Measurements from ENCODE around the gene CBX6. TPM values are rescaled to one million over a fixed set of nuclear protein-coding genes. Genes with fewer than 3 reads are reported as not detected.

The CBX6 gene
- total and polyA plus RNA-seq, 10 of the 15 experiments (the other 5 are each of a cell fraction or from before 2014, with no cell fraction given), result 3.6 to 142 (median 37.4) TPM

DNA sequence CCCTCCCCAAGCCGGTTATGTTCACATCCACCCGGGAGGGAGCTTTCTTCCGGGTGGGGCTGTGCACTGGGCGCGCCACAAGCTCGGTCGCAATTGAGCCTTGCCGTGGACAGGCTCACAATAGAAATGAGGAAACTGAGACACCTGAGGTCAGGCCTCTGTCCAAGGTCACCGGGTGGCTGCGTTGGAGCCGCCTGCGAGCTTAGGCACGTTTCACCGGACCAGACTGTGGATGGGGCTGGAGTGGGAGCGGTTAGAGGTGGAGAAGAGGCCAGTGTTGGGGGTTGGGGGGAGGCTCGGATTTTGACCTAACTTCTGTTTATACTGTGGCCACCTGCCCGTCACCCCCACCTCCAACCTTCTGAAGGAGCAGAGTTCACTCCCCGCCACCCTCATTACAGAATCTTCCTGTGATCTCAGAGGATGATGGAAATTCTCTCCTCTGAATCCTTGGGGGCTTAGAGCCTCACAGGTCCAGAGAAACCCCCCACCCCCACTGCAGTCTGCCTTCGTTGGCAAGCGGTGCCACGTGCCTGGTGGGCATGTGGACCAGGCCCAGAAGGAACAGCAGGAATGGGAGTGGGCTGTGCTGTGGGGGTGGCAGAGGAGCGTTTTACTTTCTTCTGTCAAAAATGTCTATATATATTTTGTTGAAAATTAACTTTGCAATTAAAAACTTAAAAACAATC lies 27.6 kb downstream of the CBX6 start:
- SMC1A ChIA-PET (ENCODE audit: uncharacterized antibody, unreplicated experiment), result no interaction called here
- FAIRE-seq, result no peak
- Histone ChIP-seq H3K27ac (ENCODE audit: control insufficient read depth, insufficient read depth) (no peak overlapping the region), H3K9me3 (replicated peaks; ENCODE audit: control insufficient read depth, insufficient read depth, low read length) (no peaks in the 10 kb centered on the region), H3K36me3 (ENCODE audit: control insufficient read depth in 2 of 2, insufficient read depth in 2 of 2, low read length in 1 of 2) (no peaks in the 10 kb centered on the region), H3K4me1 (ENCODE audit: control insufficient read depth, insufficient read depth, low read length) (no peaks in the 10 kb centered on the region), H3K79me2 (ENCODE audit: control insufficient read depth, insufficient read depth, low read length) (no peaks in the 10 kb centered on the region), H3K4me3 (no peak overlapping the region), H3K9ac (ENCODE audit: control insufficient read depth, insufficient read depth, low read length) (no peak overlapping the region), H4K20me1 (ENCODE audit: control insufficient read depth, insufficient read depth) (no peaks in the 10 kb centered on the region), H3K4me2 (ENCODE audit: control insufficient read depth, insufficient read depth) (no peak overlapping the region), H3K27me3 (replicated peaks in 1 of 2; ENCODE audit: control insufficient read depth in 2 of 2, insufficient read depth in 2 of 2, low read length in 1 of 2) (peaks cover 22 to 28% of the 10 kb centered on the region in 2 experiments), H2AFZ (ENCODE audit: control insufficient read depth, low read depth, low read length) (no peak overlapping the region)
- TF ChIP-seq ZNF384 (IDR thresholded peaks at IDR 0.05; ENCODE audit: borderline replicate concordance, low read depth, low read length), result no peak
- DNase-seq (ENCODE audit: low read depth, low spot score), result no peak
- no TSS peak for BruUV-seq (replicated peaks)
- in situ Hi-C loops (cut with MboI), result no loop called here
- POLR2A ChIA-PET, result no interaction called here
- no peak for ATAC-seq
- RAD21 ChIA-PET (ENCODE audit: unreplicated experiment), result no interaction called here
- WGBS (ENCODE audit: insufficient coverage, insufficient replicate concordance, low lambda C conversion rate, missing lambda C conversion rate), result 13% methylated on average over 17 of the region's 22 CpGs
- intact Hi-C loops (cut with micrococcal nuclease; ENCODE audit: unreplicated experiment), result no loop called here
- CTCF ChIA-PET, result no interaction called here

DNA sequence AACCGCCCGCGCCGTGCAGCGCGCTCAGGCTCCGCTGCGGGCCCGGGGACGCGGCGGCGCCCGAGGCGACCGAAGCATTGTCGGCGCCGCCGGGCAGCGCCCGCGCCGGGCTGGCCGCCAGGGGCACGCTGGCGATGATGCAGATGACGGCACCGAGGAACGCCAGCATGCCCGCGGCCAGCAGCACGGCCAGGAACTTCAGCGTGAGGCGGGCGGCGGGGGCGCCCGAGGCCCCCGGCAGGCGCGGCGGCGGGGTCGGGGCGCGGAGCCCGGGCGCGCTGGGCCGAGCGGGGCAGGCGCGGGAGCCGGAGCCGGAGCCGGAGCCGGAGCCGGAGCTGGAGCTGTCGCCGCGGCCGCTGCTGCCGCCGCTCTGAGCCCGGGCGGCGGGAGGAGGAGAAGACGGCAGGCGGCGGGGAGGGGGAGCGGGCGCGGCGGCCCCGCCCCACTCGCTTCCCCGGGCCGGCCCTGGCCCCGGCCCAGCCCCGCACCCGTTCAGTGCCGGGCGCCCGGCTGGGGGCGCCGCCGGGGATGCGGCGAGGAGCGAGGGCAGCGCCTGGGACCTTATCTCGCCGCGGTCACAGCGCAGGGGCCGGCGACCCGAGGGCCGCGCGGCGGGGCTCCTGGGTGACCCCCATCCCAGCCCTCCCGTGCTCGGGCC lies 28.2 kb downstream of the CBX6 start, which contains the start of gene NPTXR:
Gene NPTXR, minus strand, starts transcription at position 372 of the 658 bp plus-strand sequence.
- ChIA-PET CTCF (no interaction called here), RAD21 (ENCODE audit: unreplicated experiment) (no interaction called here), POLR2A (no interaction called here), SMC1A (ENCODE audit: uncharacterized antibody, unreplicated experiment) (no interaction called here)
- ATAC-seq (peak; percentile 15; the same call in 2 of the 3 replicates), DNase-seq (ENCODE audit: low read depth, low spot score) (no peak), FAIRE-seq (no peak)
- Histone ChIP-seq H3K79me2 (ENCODE audit: control insufficient read depth, insufficient read depth, low read length) (no peaks in the 10 kb centered on the region), H3K4me1 (ENCODE audit: control insufficient read depth, insufficient read depth, low read length) (no peaks in the 10 kb centered on the region), H3K27ac (ENCODE audit: control insufficient read depth, insufficient read depth) (no peak within 1 kb of the TSS), H4K20me1 (ENCODE audit: control insufficient read depth, insufficient read depth) (no peaks in the 10 kb centered on the region), H3K36me3 (ENCODE audit: control insufficient read depth in 2 of 2, insufficient read depth in 2 of 2, low read length in 1 of 2) (no peaks in the 10 kb centered on the region), H3K9me3 (replicated peaks; ENCODE audit: control insufficient read depth, insufficient read depth, low read length) (no peaks in the 10 kb centered on the region), H3K4me2 (ENCODE audit: control insufficient read depth, insufficient read depth) (peak within 1 kb of the TSS; percentile 30; the same call in 1 of the 2 replicates), H2AFZ (ENCODE audit: control insufficient read depth, low read depth, low read length) (no peak within 1 kb of the TSS), H3K27me3 (replicated peaks in 1 of 2; ENCODE audit: control insufficient read depth in 2 of 2, insufficient read depth in 2 of 2, low read length in 1 of 2) (peaks cover 22 to 28% of the 10 kb centered on the region in 2 experiments), H3K9ac (ENCODE audit: control insufficient read depth, insufficient read depth, low read length) (no peak within 1 kb of the TSS), H3K4me3 (no peak within 1 kb of the TSS)
- TF ChIP-seq SUZ12 (IDR thresholded peaks at IDR 0.05; ENCODE audit: unreplicated experiment), result peak; percentile 52
- TF ChIP-seq ZNF384 (IDR thresholded peaks at IDR 0.05; ENCODE audit: borderline replicate concordance, low read depth, low read length), result no peak
- in situ Hi-C loops (cut with MboI), result no loop called here
- 5% methylated on average over 22 of the region's 105 CpGs for WGBS (ENCODE audit: insufficient coverage, insufficient replicate concordance, low lambda C conversion rate, missing lambda C conversion rate)
- BruUV-seq (replicated peaks), result no TSS peak
- intact Hi-C loops (cut with micrococcal nuclease; ENCODE audit: unreplicated experiment), result no loop called here
